Epithelial cell of esophagus (primary cell): ENCODE results near the gene TRAPPC2L.

Source experiments
- DNase-seq: peaks from one replicate; pipeline ENCODE4 v3.0.0; 2010; ENCODE audit warnings: low read depth
- H3K4me3 ChIP-seq: 2 replicates; pipeline ENCODE4 v1.5.1; 2011; ENCODE audit warnings: mild to moderate bottlenecking, low read length, control low read depth
- CTCF ChIP-seq: IDR thresholded peaks from 2 replicates; pipeline ENCODE4 v1.5.1; 2011; ENCODE audit warnings: low read depth, mild to moderate bottlenecking, low read length, control low read depth, inconsistent platforms; ENCODE audit not compliant: insufficient read depth; ENCODE audit errors: missing control alignments

TRAPPC2L gene

DNA sequence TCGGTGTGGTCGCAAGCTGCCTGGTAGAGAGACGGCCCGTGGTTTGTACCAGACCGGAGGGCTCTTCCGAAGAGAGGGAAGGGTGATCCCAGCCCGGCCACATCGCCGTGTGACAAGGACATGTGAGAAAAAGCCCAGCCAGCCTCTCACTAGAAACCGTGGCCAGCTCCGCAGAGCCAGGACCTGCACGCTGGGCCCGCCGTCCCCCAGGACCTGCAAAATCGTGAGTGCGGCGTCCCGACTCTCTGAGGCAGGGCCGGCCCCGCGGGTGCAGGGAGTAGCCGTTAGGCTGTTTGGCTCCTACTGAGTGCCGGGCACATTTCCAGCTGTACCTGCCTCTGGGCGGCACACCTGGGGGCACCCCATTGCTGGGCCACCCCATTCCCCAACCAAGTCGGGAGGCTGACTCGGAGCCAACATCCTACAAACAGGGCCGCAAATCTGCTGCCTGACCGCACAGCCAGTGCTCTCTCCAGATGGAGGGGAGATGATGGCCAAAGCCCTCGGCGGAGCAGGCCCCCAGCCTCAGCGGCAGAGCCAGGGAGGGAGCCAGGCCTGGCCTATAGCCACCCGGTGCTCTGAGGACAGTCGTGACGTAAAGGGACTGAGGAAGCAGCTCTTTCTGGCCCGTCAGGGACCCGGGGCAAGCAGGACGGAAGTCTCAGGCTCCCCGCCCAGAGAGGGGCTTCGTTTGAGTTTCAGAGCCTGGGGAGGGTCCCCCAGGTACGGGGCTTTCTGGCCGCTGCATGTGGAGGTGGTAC lies 43.2 kb downstream of the TRAPPC2L start:
- no peak for DNase-seq
- no peak overlapping the region for H3K4me3 ChIP-seq
- TF ChIP-seq CTCF, result no peak

- DNase-seq, result no peak
Observed at GRCh38 chr16:88900662-88901052, 43.7 kb downstream of the TRAPPC2L start.

DNA sequence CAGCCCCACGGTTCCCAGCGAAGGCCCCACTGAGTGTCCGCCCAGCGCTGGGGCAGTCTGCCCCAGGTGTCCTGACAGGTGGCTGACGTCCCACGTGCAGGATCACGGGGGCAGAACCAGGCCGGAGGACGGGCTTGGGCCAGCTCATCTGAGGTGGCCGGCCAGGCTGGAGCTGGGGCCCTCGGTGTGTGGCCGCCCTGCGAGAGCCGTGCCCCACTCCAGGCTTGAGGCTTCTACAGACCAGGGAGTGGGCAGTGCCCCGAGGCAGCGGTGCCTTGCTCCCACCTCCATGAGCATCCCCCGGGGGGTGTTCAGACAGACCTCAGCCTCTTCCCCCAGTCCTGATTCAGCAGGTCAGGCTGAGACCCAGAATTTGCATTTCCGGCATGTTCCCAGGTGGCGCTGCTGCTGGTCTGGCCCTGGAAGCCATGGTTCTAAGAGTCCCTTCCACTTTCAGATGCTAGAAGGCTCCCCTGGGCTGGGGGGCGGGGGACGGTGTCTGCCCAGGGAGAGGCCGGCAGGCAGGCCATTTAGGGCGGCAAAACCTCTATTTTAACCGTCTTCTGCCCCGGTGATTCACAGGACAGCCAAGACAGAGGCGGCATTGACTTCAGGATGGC lies 44.9 kb downstream of the TRAPPC2L start:
- no peak for TF ChIP-seq CTCF
- no peak overlapping the region for H3K4me3 ChIP-seq
- DNase-seq, result no peak

More at GRCh38 chr16:88900662-88901052, 43.7 kb downstream of the TRAPPC2L start:
- no peak overlapping the region for H3K4me3 ChIP-seq
- TF ChIP-seq CTCF, result no peak

GRCh38 chr16:88902744-88903143 lies 45.8 kb downstream of the TRAPPC2L start:
- no peak for TF ChIP-seq CTCF
- no peak for DNase-seq
- H3K4me3 ChIP-seq, result no peak overlapping the region

DNA sequence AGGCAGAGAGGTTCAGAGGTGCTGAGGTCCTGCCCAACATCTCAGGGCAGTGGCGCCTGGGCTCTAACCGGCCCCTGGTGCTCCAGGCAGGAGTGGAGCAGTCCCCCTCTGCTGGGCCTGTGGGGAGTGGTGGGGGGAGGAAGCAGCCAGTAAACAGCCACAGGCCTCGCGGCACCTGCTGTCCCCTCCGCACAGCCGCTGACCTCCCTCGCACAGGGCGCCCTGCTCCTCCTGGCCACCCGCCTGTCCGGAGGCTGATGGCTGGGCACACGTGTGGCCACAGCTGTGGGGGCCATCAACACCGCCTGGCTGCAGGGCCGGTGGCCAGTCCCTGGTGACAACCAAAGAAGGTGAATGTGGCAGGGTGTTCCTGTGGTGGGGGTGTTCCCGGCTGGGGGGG lies 46.3 kb downstream of the TRAPPC2L start:
- TF ChIP-seq CTCF, result no peak
- DNase-seq, result no peak
- no peak overlapping the region for H3K4me3 ChIP-seq

DNA sequence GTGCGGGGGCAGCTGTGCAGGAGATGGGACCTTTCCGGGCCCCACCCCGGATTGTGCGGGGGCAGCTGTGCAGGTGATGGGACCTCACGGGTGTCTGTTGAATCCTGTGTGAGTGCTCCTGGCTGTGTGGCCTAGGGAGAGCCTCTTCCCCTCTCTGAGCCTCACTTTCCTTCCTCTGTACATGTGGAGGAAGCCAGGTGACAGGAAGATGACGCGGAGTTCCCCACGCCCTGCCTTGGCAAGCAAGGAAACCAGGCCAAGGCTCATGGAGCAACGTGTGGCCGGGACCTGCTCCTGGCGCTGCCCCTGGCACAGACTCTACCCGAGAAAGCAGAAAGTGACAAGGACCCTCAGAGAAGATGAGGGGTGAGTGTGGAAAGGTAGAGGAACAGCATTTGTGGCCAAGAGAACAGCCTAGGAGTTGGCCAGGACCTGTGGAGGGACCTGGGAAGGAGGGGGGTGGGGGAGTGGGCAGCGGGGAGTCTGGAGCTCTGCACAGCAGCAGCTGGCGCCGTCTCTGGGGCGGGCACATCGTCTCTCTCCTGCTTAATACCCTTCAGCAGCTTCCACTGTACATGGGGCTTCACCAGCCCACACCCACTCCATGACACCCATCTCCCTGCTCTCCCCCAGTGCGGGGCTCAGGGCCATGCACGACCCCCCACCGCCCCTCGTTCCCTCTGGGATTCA lies 47.9 kb downstream of the TRAPPC2L start:
- TF ChIP-seq CTCF, result no peak
- no peak overlapping the region for H3K4me3 ChIP-seq
- DNase-seq, result peak; percentile 15

GRCh38 chr16:88905563-88905962 lies 48.6 kb downstream of the TRAPPC2L start:
- H3K4me3 ChIP-seq, result no peak overlapping the region
- no peak for TF ChIP-seq CTCF
- peak; percentile 10 for DNase-seq
